HepG2 (cell line): Measurements from ENCODE around the gene EIF4G3. TPM values are rescaled to one million over a fixed set of nuclear protein-coding genes. Genes with fewer than 3 reads are reported as not detected.

ENCODE experiments used
- ATAC-seq: fragments of 200-7000 bp; cut with Tn5 transposase; 3 replicates; pipeline ENCODE4 v1.9.1; 2020; ENCODE audit warnings: mild to moderate bottlenecking, moderate library complexity
- BruUV-seq: library from RNA; stranded (reverse); fragments of 400-500 nt; replicated peaks from 2 replicates; lab custom pipeline; 2021; lab: Mats Ljungman, UMichigan
- CTCF ChIA-PET: fragments of 300-600 bp; formaldehyde crosslinking; extraction: SDS; loops from one replicate; lab custom pipeline; 2021; ENCODE audit warnings: low total read pairs, inconsistent platforms, low intra/inter-chr PET ratio; lab: Yijun Ruan, JAX
- POLR2A ChIA-PET: fragments of 350-600 bp; sonication (Branson Sonifier 250); formaldehyde crosslinking; loops from one replicate; lab custom pipeline; 2020; ENCODE audit warnings: antibody characterized with exemption, inconsistent platforms; lab: Yijun Ruan, JAX
- DNase-seq: peaks from one replicate; pipeline ENCODE4 v3.0.0-alpha.2; 2015; ENCODE audit warnings: low spot score
- FAIRE-seq: peaks from 3 replicates; lab custom pipeline; 2011; peaks lifted over from hg19 to GRCh38; lab: Jason Lieb, UNC
- H2AFZ ChIP-seq: one replicate; pipeline ENCODE4 v1.6.1; 2011; ENCODE audit warnings: low read length, inconsistent platforms
- H3K27ac ChIP-seq: fragments of 300-600 bp; 3 replicates; pipeline ENCODE4 v1.8.0; 2011; ENCODE audit warnings: mixed run types, mild to moderate bottlenecking, mixed read lengths, low read length, inconsistent platforms; ENCODE audit not compliant: insufficient read depth; ENCODE audit errors: extremely low read length
- H3K27me3 ChIP-seq, 2 experiments: fragments of 200-600 bp in 1 of 2; 2 replicates in 1 of 2; 3 replicates in 1 of 2; pipeline versions ENCODE4 v1.6.0 to v1.8.0; 2011; ENCODE audit warnings: low read length in 2 of 2, mild to moderate bottlenecking in 2 of 2, moderate library complexity in 2 of 2, inconsistent platforms in 1 of 2; ENCODE audit not compliant: insufficient read depth in 2 of 2, control insufficient read depth in 1 of 2
- H3K36me3 ChIP-seq, 2 experiments: fragments of 200-600 bp in 1 of 2; replicated peaks in 1 of 2; 2 replicates in 1 of 2; 3 replicates in 1 of 2; pipeline versions ENCODE4 v1.5.1 to v1.8.0; 2011; ENCODE audit warnings: low read length in 2 of 2, inconsistent platforms in 1 of 2; ENCODE audit not compliant: insufficient read depth in 2 of 2, control insufficient read depth in 1 of 2
- H3K4me1 ChIP-seq: 2 replicates; pipeline ENCODE4 v1.5.1; 2012; ENCODE audit warnings: low read length, inconsistent platforms; ENCODE audit not compliant: insufficient read depth
- H3K4me2 ChIP-seq: 2 replicates; pipeline ENCODE4 v1.6.0; 2011; ENCODE audit warnings: low read depth, low read length, inconsistent platforms
- H3K4me3 ChIP-seq, 3 experiments: fragments of 200-600 bp in 1 of 3; sonication (generic), shearing (Covaris generic) in 1 of 3; replicated peaks in 1 of 3; 2 replicates each; pipeline ENCODE4 v1.5.1; 2011 to 2016; ENCODE audit warnings: low read length in 3 of 3, inconsistent platforms in 2 of 3, low read depth in 2 of 3, mild to moderate bottlenecking in 2 of 3, control low read depth in 1 of 3, mixed read lengths in 1 of 3; ENCODE audit not compliant: insufficient read depth in 1 of 3
- H3K79me2 ChIP-seq: one replicate; pipeline ENCODE4 v1.6.1; 2011; ENCODE audit warnings: low read length, inconsistent platforms; ENCODE audit not compliant: insufficient read depth
- H3K9ac ChIP-seq: 2 replicates; pipeline ENCODE4 v1.6.0; 2011; ENCODE audit warnings: mild to moderate bottlenecking, low read depth, low read length, inconsistent platforms; ENCODE audit not compliant: insufficient read depth
- H3K9me3 ChIP-seq: 2 replicates; pipeline ENCODE4 v1.5.1; 2012; ENCODE audit warnings: mild to moderate bottlenecking, low read length
- H4K20me1 ChIP-seq: 2 replicates; pipeline ENCODE4 v1.6.0; 2011; ENCODE audit warnings: inconsistent platforms, mild to moderate bottlenecking, low read length, moderate library complexity; ENCODE audit not compliant: insufficient read depth
- DBP ChIP-seq: sonication (generic); formaldehyde crosslinking; IDR thresholded peaks from 2 replicates; pipeline ENCODE4 v1.4.0; 2020; ENCODE audit warnings: missing genetic modification reagents; ENCODE audit errors: not compliant biosample characterization
- FOXJ3 ChIP-seq: sonication (generic); formaldehyde crosslinking; IDR thresholded peaks from 2 replicates; pipeline ENCODE4 v1.4.0; 2020; ENCODE audit warnings: missing genetic modification reagents, mild to moderate bottlenecking, borderline replicate concordance
- GABPA ChIP-seq, 2 experiments: IDR thresholded peaks; 2 replicates each; pipeline ENCODE4 v1.6.1; 2011 to 2016; ENCODE audit warnings: low read depth in 2 of 2, low read length in 1 of 2, missing biosample characterization in 1 of 2, missing genetic modification characterization in 1 of 2
- JUN ChIP-seq: sonication (generic); formaldehyde crosslinking; IDR thresholded peaks from 2 replicates; pipeline ENCODE4 v1.4.0; 2020; ENCODE audit warnings: mild to moderate bottlenecking, missing genetic modification reagents
- MIXL1 ChIP-seq: IDR thresholded peaks from 2 replicates; pipeline ENCODE4 v1.6.1; 2016
- NR2C2 ChIP-seq: sonication (generic); formaldehyde crosslinking; IDR thresholded peaks from 2 replicates; pipeline ENCODE4 v1.4.0; 2020; ENCODE audit warnings: missing genetic modification reagents, mild to moderate bottlenecking, moderate library complexity, borderline replicate concordance
- PITX1 ChIP-seq: sonication (generic); formaldehyde crosslinking; IDR thresholded peaks from 2 replicates; pipeline ENCODE4 v1.5.1; 2020; ENCODE audit warnings: mild to moderate bottlenecking, missing genetic modification reagents
- RAD51 ChIP-seq: fragments of 450-650 bp; IDR thresholded peaks from 2 replicates; pipeline ENCODE4 v1.6.1; 2016; ENCODE audit warnings: borderline replicate concordance
- SIX1 ChIP-seq: sonication (generic); formaldehyde crosslinking; IDR thresholded peaks from 2 replicates; pipeline ENCODE4 v1.4.0; 2020; ENCODE audit warnings: missing genetic modification reagents, borderline replicate concordance
- TARDBP ChIP-seq: sonication (generic); formaldehyde crosslinking; IDR thresholded peaks from 2 replicates; pipeline ENCODE4 v1.8.0; 2022; ENCODE audit warnings: mild to moderate bottlenecking, missing genetic modification reagents
- U2AF1 ChIP-seq: fragments of 200-400 bp; formaldehyde crosslinking; optimal IDR thresholded peaks from 2 replicates; pipeline ENCODE3; 2017; ENCODE audit warnings: mild to moderate bottlenecking, low read depth, low read length
- ZFAT ChIP-seq: sonication (generic); formaldehyde crosslinking; conservative IDR thresholded peaks from 2 replicates; pipeline ENCODE4 v1.8.1; 2023; ENCODE audit warnings: missing genetic modification reagents, inconsistent platforms
- ZNF101 ChIP-seq: sonication (generic); formaldehyde crosslinking; IDR thresholded peaks from 2 replicates; pipeline ENCODE4 v1.4.0; 2020; ENCODE audit warnings: mild to moderate bottlenecking, low read depth, missing genetic modification reagents, borderline replicate concordance
- ZNF160 ChIP-seq: sonication (generic); formaldehyde crosslinking; IDR thresholded peaks from 2 replicates; pipeline ENCODE4 v1.8.0; 2022; ENCODE audit warnings: mild to moderate bottlenecking, inconsistent platforms, missing genetic modification reagents
- ZNF230 ChIP-seq: sonication (generic); formaldehyde crosslinking; IDR thresholded peaks from 2 replicates; pipeline ENCODE4 v1.4.0; 2020; ENCODE audit warnings: mild to moderate bottlenecking, missing genetic modification reagents
- ZNF33A ChIP-seq: sonication (generic); formaldehyde crosslinking; IDR thresholded peaks from 2 replicates; pipeline ENCODE4 v1.5.1; 2020; ENCODE audit warnings: missing genetic modification reagents, mild to moderate bottlenecking, moderate library complexity, borderline replicate concordance
- ZNF430 ChIP-seq: sonication (generic); formaldehyde crosslinking; IDR thresholded peaks from 2 replicates; pipeline ENCODE4 v1.9.0; 2021; ENCODE audit warnings: mild to moderate bottlenecking, missing genetic modification reagents
- ZNF468 ChIP-seq: sonication (generic); formaldehyde crosslinking; IDR thresholded peaks from 2 replicates; pipeline ENCODE4 v1.8.0; 2022; ENCODE audit warnings: mild to moderate bottlenecking, moderate library complexity, missing genetic modification reagents
- ZNF629 ChIP-seq: sonication (generic); formaldehyde crosslinking; conservative IDR thresholded peaks from 2 replicates; pipeline ENCODE4 v1.5.0; 2020; ENCODE audit warnings: missing genetic modification reagents
- ZNF652 ChIP-seq: IDR thresholded peaks from 2 replicates; pipeline ENCODE4 v1.6.1; 2016; ENCODE audit warnings: low read depth, borderline replicate concordance
- ZNF75D ChIP-seq: sonication (generic); formaldehyde crosslinking; IDR thresholded peaks from 2 replicates; pipeline ENCODE4 v1.8.1; 2023; ENCODE audit warnings: missing genetic modification reagents, mild to moderate bottlenecking, borderline replicate concordance
- ZNF878 ChIP-seq: sonication (generic); formaldehyde crosslinking; IDR thresholded peaks from 2 replicates; pipeline ENCODE4 v1.8.1; 2023; ENCODE audit warnings: mild to moderate bottlenecking, missing genetic modification reagents, moderate library complexity
- ZNF879 ChIP-seq: sonication (generic); formaldehyde crosslinking; IDR thresholded peaks from 2 replicates; pipeline ENCODE4 v1.8.1; 2023; ENCODE audit warnings: missing genetic modification reagents
- WGBS: methylation state at CpG from one replicate; pipeline ENCODE4 v1.1.6; 2017; ENCODE audit warnings: low lambda C conversion rate; 5-methylcytosine and 5-hydroxymethylcytosine counted together
- in situ Hi-C: cut with HindIII; loops from 2 replicates; pipeline ENCODE4 v1.10.0; 2017; ENCODE audit warnings: low pct_unique_long_range_greater_than_20kb; ENCODE audit not compliant: extremely low pct_ligation_motif_present
- intact Hi-C: fragments of 100-400 bp; cut with micrococcal nuclease; formaldehyde crosslinking; loops from one replicate; pipeline ENCODE4 v1.10.0; 2022; ENCODE audit not compliant: unreplicated experiment
- polyA plus RNA-seq, 8 experiments: library from polyadenylated mRNA; depleted of rRNA in 3 of 8; stranded (reverse) in 7 of 8; unstranded in 1 of 8; fragments of >200 nt; fragmentation: Illumina TruSeq in 4 of 8; extraction: Trizol in 4 of 8; gene quantifications; 2 replicates each; pipeline versions ENCODE4 v1.2.1 to v1.2.3, GENCODE V29; 2011 to 2016; ENCODE audit warnings: low read depth in 4 of 8, missing spikeins in 1 of 8, mixed read lengths in 1 of 8; ENCODE audit not compliant: insufficient read depth in 1 of 8
- total RNA-seq, 5 experiments: library from RNA; depleted of rRNA; stranded (reverse); fragments of >200 nt; fragmentation: Illumina TruSeq; extraction: Trizol; gene quantifications; 2 replicates each; pipeline ENCODE4 v1.2.3, GENCODE V29; 2016; ENCODE audit warnings: low read depth in 1 of 5

The EIF4G3 gene
- total and polyA plus RNA-seq, 2 of the 13 experiments (the other 11 are each of a cell fraction or from before 2014, with no cell fraction given), result 22.2 to 27.6 TPM

GRCh38 chr1:21012937-21013336, 163.8 kb downstream of the EIF4G3 start:
- intact Hi-C loops, result no loop called here
- no peaks in the 10 kb centered on the region for H3K9me3 ChIP-seq
- 97% methylated on average over 5 of the region's 5 CpGs for WGBS

DNA sequence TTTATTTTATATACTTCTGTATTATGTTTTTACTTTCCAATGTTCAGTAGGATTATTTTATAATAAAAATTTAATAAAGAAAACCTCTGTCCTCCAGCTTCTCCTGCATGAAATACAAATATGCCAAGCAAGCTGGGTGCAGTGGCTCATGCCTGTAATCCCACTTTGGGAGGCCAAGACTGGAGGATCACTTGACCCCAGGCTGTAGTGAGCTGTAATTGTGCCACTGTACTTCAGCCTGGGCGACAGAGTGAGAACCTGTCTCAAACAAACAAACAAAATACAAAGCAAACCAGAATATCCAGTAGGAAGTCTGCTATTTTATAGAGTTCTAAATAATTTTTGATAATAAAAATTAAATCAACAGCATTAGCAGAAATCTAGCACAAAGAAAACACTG, 168.8 kb downstream of the EIF4G3 start:
- Histone ChIP-seq H3K9me3 (no peaks in the 10 kb centered on the region), H3K27me3 (no peaks in the 10 kb centered on the region), H4K20me1 (no peaks in the 10 kb centered on the region), H3K4me2 (no peak overlapping the region), H3K27ac (no peak overlapping the region), H2AFZ (no peak overlapping the region)
- WGBS, result 88% methylated on average over 1 of the region's 1 CpG
- CTCF ChIA-PET, result no interaction called here
- POLR2A ChIA-PET, result no interaction called here
- no peak for DNase-seq
- no peak for TF ChIP-seq GABPA (IDR thresholded peaks at IDR 0.05; ENCODE audit: low read depth, low read length)
- TF ChIP-seq GABPA (CRISPR knock-in tag; IDR thresholded peaks at IDR 0.05; ENCODE audit: low read depth), result no peak
- no peak for TF ChIP-seq ZNF160
- TF ChIP-seq ZNF652 (CRISPR knock-in tag), result no peak
- TF ChIP-seq U2AF1, result no peak
- TF ChIP-seq NR2C2 (CRISPR knock-in tag), result no peak
- no peak for TF ChIP-seq ZNF33A (CRISPR knock-in tag)
- no peak for TF ChIP-seq TARDBP (CRISPR knock-in tag)
- TF ChIP-seq ZNF101, result no peak
- TF ChIP-seq ZNF879 (CRISPR knock-in tag), result no peak
- TF ChIP-seq ZNF75D (CRISPR knock-in tag), result no peak
- TF ChIP-seq ZNF430, result no peak
- TF ChIP-seq ZNF878, result no peak
- TF ChIP-seq ZNF629 (CRISPR knock-in tag), result no peak
- no peak for TF ChIP-seq ZNF468 (CRISPR knock-in tag)
- no peak for TF ChIP-seq JUN (CRISPR knock-in tag)
- no peak for TF ChIP-seq SIX1
- TF ChIP-seq DBP, result no peak
- TF ChIP-seq ZFAT (CRISPR knock-in tag), result no peak
- TF ChIP-seq MIXL1, result no peak
- TF ChIP-seq, all 625 proteins: peak for 0
- Histone ChIP-seq H3K4me1 (no peaks in the 10 kb centered on the region), H3K79me2 (peaks cover 3% of the 10 kb centered on the region), H3K36me3 (no peaks in the 10 kb centered on the region), H3K4me3 (no peak overlapping the region), H3K9ac (no peak overlapping the region)
- no TSS peak for BruUV-seq
- in situ Hi-C loops, result no loop called here
- intact Hi-C loops, result no loop called here
- ATAC-seq, result no peak
- no peak for FAIRE-seq

More at GRCh38 chr1:21012937-21013336, 163.8 kb downstream of the EIF4G3 start:
- H4K20me1 ChIP-seq, result no peaks in the 10 kb centered on the region
- no peak overlapping the region for H3K9ac ChIP-seq
- no peak overlapping the region for H2AFZ ChIP-seq
- H3K4me2 ChIP-seq, result no peak overlapping the region
- ATAC-seq (no peak), DNase-seq (no peak), FAIRE-seq (no peak)
- H3K27ac ChIP-seq, result peak overlapping the region; percentile 35
- no peaks in the 10 kb centered on the region for H3K36me3 ChIP-seq
- no peak for TF ChIP-seq RAD51
- no peak for TF ChIP-seq PITX1 (CRISPR knock-in tag)
- no peak for TF ChIP-seq ZNF230 (CRISPR knock-in tag)
- TF ChIP-seq FOXJ3 (CRISPR knock-in tag), result no peak
- H3K27me3 ChIP-seq, result no peaks in the 10 kb centered on the region
- POLR2A ChIA-PET, result no interaction called here
- H3K79me2 ChIP-seq, result peaks cover 8% of the 10 kb centered on the region
- CTCF ChIA-PET, result no interaction called here
- no TSS peak for BruUV-seq
- in situ Hi-C loops, result no loop called here
- no peak overlapping the region for H3K4me3 ChIP-seq
- H3K4me1 ChIP-seq, result peaks cover 29% of the 10 kb centered on the region
